SK-N-SH treated with all-trans-retinoic acid at 6 μM for 48 hours (cell line): ENCODE measurements around the gene RAB8A.

ENCODE experiments used
- CREB5 ChIP-seq: fragments of 250-450 bp; sonication (Bioruptor Pico); IDR thresholded peaks from 2 replicates; pipeline ENCODE4 v1.5.1; 2020; ENCODE audit warnings: low read depth, mild to moderate bottlenecking, moderate library complexity
- GLIS3 ChIP-seq: fragments of 250-450 bp; sonication (Bioruptor Pico); IDR thresholded peaks from 2 replicates; pipeline ENCODE4 v1.5.0; 2020; ENCODE audit warnings: mild to moderate bottlenecking, moderate library complexity
- POU6F1 ChIP-seq: fragments of 250-450 bp; sonication (Bioruptor Pico); IDR thresholded peaks from 2 replicates; pipeline ENCODE4 v1.8.0; 2021; ENCODE audit warnings: low read depth, mild to moderate bottlenecking, moderate library complexity, borderline replicate concordance
- TOX ChIP-seq: fragments of 250-450 bp; sonication (Bioruptor Pico); IDR thresholded peaks from 2 replicates; pipeline ENCODE4 v1.8.0; 2021; ENCODE audit warnings: mild to moderate bottlenecking, moderate library complexity, borderline replicate concordance
- ZC3H10 ChIP-seq: fragments of 250-450 bp; sonication (Bioruptor Pico); IDR thresholded peaks from 2 replicates; pipeline ENCODE4 v1.5.1; 2021; ENCODE audit warnings: mild to moderate bottlenecking, moderate library complexity
- ZFP30 ChIP-seq: fragments of 450-650 bp; formaldehyde crosslinking; IDR thresholded peaks from 2 replicates; pipeline ENCODE4 v1.5.0; 2022; ENCODE audit warnings: mild to moderate bottlenecking, moderate library complexity
- ZNF70 ChIP-seq: fragments of 450-650 bp; formaldehyde crosslinking; IDR thresholded peaks from 2 replicates; pipeline ENCODE4 v1.5.0; 2020; ENCODE audit warnings: mild to moderate bottlenecking, moderate library complexity

GRCh38 chr19:16136185-16136999, 24.7 kb downstream of the RAB8A start:
- TF ChIP-seq ZNF70 (CRISPR knock-in tag): no peak
- TF ChIP-seq ZFP30 (CRISPR knock-in tag): no peak
- TF ChIP-seq CREB5: no peak
- no peak for TF ChIP-seq TOX (CRISPR knock-in tag)
- no peak for TF ChIP-seq GLIS3 (CRISPR knock-in tag)
- TF ChIP-seq POU6F1: no peak
- TF ChIP-seq ZC3H10: no peak
